Measurements from ENCODE around the gene SCFD2.

- TF ChIP-seq, protein P1, sequence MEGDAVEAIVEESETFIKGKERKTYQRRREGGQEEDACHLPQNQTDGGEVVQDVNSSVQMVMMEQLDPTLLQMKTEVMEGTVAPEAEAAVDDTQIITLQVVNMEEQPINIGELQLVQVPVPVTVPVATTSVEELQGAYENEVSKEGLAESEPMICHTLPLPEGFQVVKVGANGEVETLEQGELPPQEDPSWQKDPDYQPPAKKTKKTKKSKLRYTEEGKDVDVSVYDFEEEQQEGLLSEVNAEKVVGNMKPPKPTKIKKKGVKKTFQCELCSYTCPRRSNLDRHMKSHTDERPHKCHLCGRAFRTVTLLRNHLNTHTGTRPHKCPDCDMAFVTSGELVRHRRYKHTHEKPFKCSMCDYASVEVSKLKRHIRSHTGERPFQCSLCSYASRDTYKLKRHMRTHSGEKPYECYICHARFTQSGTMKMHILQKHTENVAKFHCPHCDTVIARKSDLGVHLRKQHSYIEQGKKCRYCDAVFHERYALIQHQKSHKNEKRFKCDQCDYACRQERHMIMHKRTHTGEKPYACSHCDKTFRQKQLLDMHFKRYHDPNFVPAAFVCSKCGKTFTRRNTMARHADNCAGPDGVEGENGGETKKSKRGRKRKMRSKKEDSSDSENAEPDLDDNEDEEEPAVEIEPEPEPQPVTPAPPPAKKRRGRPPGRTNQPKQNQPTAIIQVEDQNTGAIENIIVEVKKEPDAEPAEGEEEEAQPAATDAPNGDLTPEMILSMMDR (conservative IDR thresholded peaks at IDR 0.05 in 1 of 2, IDR thresholded peaks at IDR 0.05 in 1 of 2; ENCODE audit: extremely low read depth in 1 of 2, insufficient read depth in 1 of 2, low read depth in 1 of 2, low read length in 2 of 2), result no peak
- TF ChIP-seq EZH2 (IDR thresholded peaks at IDR 0.05; ENCODE audit: borderline replicate concordance, low read length), result no peak
Measured at GRCh38 chr4:53354012-53354722, 11.7 kb downstream of the SCFD2 start.
